Measurements from ENCODE around the gene MKI67.

Gene MKI67

GRCh38 chr10:128070161-128070560, 56.1 kb downstream of the MKI67 start:
- H3K27me3 ChIP-seq (ENCODE audit: control insufficient read depth in 1 of 2, insufficient read depth in 2 of 2, low read length in 2 of 2), result peaks cover 0 to 2% of the 10 kb centered on the region in 2 donors
- H3K4me3 ChIP-seq (ENCODE audit: low read length in 2 of 2), result no peak overlapping the region
- no peak overlapping the region for H3K9ac ChIP-seq (ENCODE audit: low read length in 2 of 2)
- peaks cover 0 to 4% of the 10 kb centered on the region in 2 donors for H3K36me3 ChIP-seq (ENCODE audit: control insufficient read depth in 2 of 2, insufficient read depth in 2 of 2, low read length in 2 of 2)
- peaks cover 5% of the 10 kb centered on the region for H3K4me1 ChIP-seq (ENCODE audit: control insufficient read depth, insufficient read depth, low read length)
- H3K9me3 ChIP-seq (ENCODE audit: control insufficient read depth in 2 of 2, low read length in 2 of 2), result no peaks in the 10 kb centered on the region
- H3K27ac ChIP-seq (ENCODE audit: low read length), result no peak overlapping the region

GRCh38 chr10:128069351-128070051, 56.7 kb downstream of the MKI67 start:
- Histone ChIP-seq H3K27ac (ENCODE audit: low read length) (no peak overlapping the region), H3K4me3 (ENCODE audit: low read length in 2 of 2) (no peak overlapping the region), H3K36me3 (ENCODE audit: control insufficient read depth in 2 of 2, insufficient read depth in 2 of 2, low read length in 2 of 2) (peaks cover 0 to 4% of the 10 kb centered on the region in 2 donors), H3K9ac (ENCODE audit: low read length in 2 of 2) (no peak overlapping the region), H3K9me3 (ENCODE audit: control insufficient read depth in 2 of 2, low read length in 2 of 2) (no peaks in the 10 kb centered on the region), H3K27me3 (ENCODE audit: control insufficient read depth in 1 of 2, insufficient read depth in 2 of 2, low read length in 2 of 2) (peaks cover 0 to 2% of the 10 kb centered on the region in 2 donors), H3K4me1 (ENCODE audit: control insufficient read depth, insufficient read depth, low read length) (peaks cover 9% of the 10 kb centered on the region)

- no peak overlapping the region for H3K9ac ChIP-seq (ENCODE audit: low read length in 2 of 2)
- H3K4me1 ChIP-seq (ENCODE audit: control insufficient read depth, insufficient read depth, low read length), result peaks cover 10% of the 10 kb centered on the region
- peaks cover 0 to 4% of the 10 kb centered on the region in 2 donors for H3K36me3 ChIP-seq (ENCODE audit: control insufficient read depth in 2 of 2, insufficient read depth in 2 of 2, low read length in 2 of 2)
- H3K4me3 ChIP-seq (ENCODE audit: low read length in 2 of 2), result no peak overlapping the region
- H3K27ac ChIP-seq (ENCODE audit: low read length), result no peak overlapping the region
- peaks cover 0 to 2% of the 10 kb centered on the region in 2 donors for H3K27me3 ChIP-seq (ENCODE audit: control insufficient read depth in 1 of 2, insufficient read depth in 2 of 2, low read length in 2 of 2)
- H3K9me3 ChIP-seq (ENCODE audit: control insufficient read depth in 2 of 2, low read length in 2 of 2), result no peaks in the 10 kb centered on the region
Observed at GRCh38 chr10:128068398-128069285, 57.6 kb downstream of the MKI67 start.

GRCh38 chr10:128067691-128068397, 58.4 kb downstream of the MKI67 start:
- Histone ChIP-seq H3K9me3 (ENCODE audit: control insufficient read depth in 2 of 2, low read length in 2 of 2) (no peaks in the 10 kb centered on the region), H3K36me3 (ENCODE audit: control insufficient read depth in 2 of 2, insufficient read depth in 2 of 2, low read length in 2 of 2) (peaks cover 0 to 4% of the 10 kb centered on the region in 2 donors), H3K4me1 (ENCODE audit: control insufficient read depth, insufficient read depth, low read length) (peaks cover 13% of the 10 kb centered on the region), H3K9ac (ENCODE audit: low read length in 2 of 2) (no peak overlapping the region), H3K27ac (ENCODE audit: low read length) (no peak overlapping the region), H3K27me3 (ENCODE audit: control insufficient read depth in 1 of 2, insufficient read depth in 2 of 2, low read length in 2 of 2) (no peaks in the 10 kb centered on the region), H3K4me3 (ENCODE audit: low read length in 2 of 2) (no peak overlapping the region)

- Histone ChIP-seq H3K27me3 (ENCODE audit: control insufficient read depth in 1 of 2, insufficient read depth in 2 of 2, low read length in 2 of 2) (no peaks in the 10 kb centered on the region), H3K4me3 (ENCODE audit: low read length in 2 of 2) (no peak overlapping the region), H3K27ac (ENCODE audit: low read length) (no peak overlapping the region), H3K9me3 (ENCODE audit: control insufficient read depth in 2 of 2, low read length in 2 of 2) (no peaks in the 10 kb centered on the region), H3K36me3 (ENCODE audit: control insufficient read depth in 2 of 2, insufficient read depth in 2 of 2, low read length in 2 of 2) (peaks cover 0 to 4% of the 10 kb centered on the region in 2 donors), H3K9ac (ENCODE audit: low read length in 2 of 2) (no peak overlapping the region), H3K4me1 (ENCODE audit: control insufficient read depth, insufficient read depth, low read length) (peaks cover 13% of the 10 kb centered on the region)
Observed at GRCh38 chr10:128066870-128067382, 59.3 kb downstream of the MKI67 start.

- Histone ChIP-seq H3K9me3 (ENCODE audit: control insufficient read depth in 2 of 2, low read length in 2 of 2) (no peaks in the 10 kb centered on the region), H3K4me3 (ENCODE audit: low read length in 2 of 2) (no peak overlapping the region), H3K9ac (ENCODE audit: low read length in 2 of 2) (no peak overlapping the region), H3K4me1 (ENCODE audit: control insufficient read depth, insufficient read depth, low read length) (peaks cover 13% of the 10 kb centered on the region), H3K27me3 (ENCODE audit: control insufficient read depth in 1 of 2, insufficient read depth in 2 of 2, low read length in 2 of 2) (no peaks in the 10 kb centered on the region), H3K36me3 (ENCODE audit: control insufficient read depth in 2 of 2, insufficient read depth in 2 of 2, low read length in 2 of 2) (peaks cover 0 to 4% of the 10 kb centered on the region in 2 donors), H3K27ac (ENCODE audit: low read length) (no peak overlapping the region)
Observed at GRCh38 chr10:128065881-128066534, 60.2 kb downstream of the MKI67 start.

- no peaks in the 10 kb centered on the region for H3K27me3 ChIP-seq (ENCODE audit: control insufficient read depth in 1 of 2, insufficient read depth in 2 of 2, low read length in 2 of 2)
- peaks cover 0 to 4% of the 10 kb centered on the region in 2 donors for H3K36me3 ChIP-seq (ENCODE audit: control insufficient read depth in 2 of 2, insufficient read depth in 2 of 2, low read length in 2 of 2)
- H3K4me3 ChIP-seq (ENCODE audit: low read length in 2 of 2), result no peak overlapping the region
- no peaks in the 10 kb centered on the region for H3K9me3 ChIP-seq (ENCODE audit: control insufficient read depth in 2 of 2, low read length in 2 of 2)
- H3K27ac ChIP-seq (ENCODE audit: low read length), result no peak overlapping the region
- peaks cover 13% of the 10 kb centered on the region for H3K4me1 ChIP-seq (ENCODE audit: control insufficient read depth, insufficient read depth, low read length)
- H3K9ac ChIP-seq (ENCODE audit: low read length in 2 of 2), result no peak overlapping the region
Observed at GRCh38 chr10:128064970-128065580, 61.1 kb downstream of the MKI67 start.

GRCh38 chr10:128064108-128064969, 61.9 kb downstream of the MKI67 start:
- Histone ChIP-seq H3K4me3 (ENCODE audit: low read length in 2 of 2) (no peak overlapping the region), H3K27me3 (ENCODE audit: control insufficient read depth in 1 of 2, insufficient read depth in 2 of 2, low read length in 2 of 2) (no peaks in the 10 kb centered on the region), H3K4me1 (ENCODE audit: control insufficient read depth, insufficient read depth, low read length) (peaks cover 13% of the 10 kb centered on the region), H3K36me3 (ENCODE audit: control insufficient read depth in 2 of 2, insufficient read depth in 2 of 2, low read length in 2 of 2) (peaks cover 0 to 4% of the 10 kb centered on the region in 2 donors), H3K27ac (ENCODE audit: low read length) (peak overlapping the region; percentile 41), H3K9me3 (ENCODE audit: control insufficient read depth in 2 of 2, low read length in 2 of 2) (no peaks in the 10 kb centered on the region), H3K9ac (ENCODE audit: low read length in 2 of 2) (no peak overlapping the region)

GRCh38 chr10:128063736-128064107, 62.5 kb downstream of the MKI67 start:
- peak overlapping the region; percentile 41 for H3K27ac ChIP-seq (ENCODE audit: low read length)
- no peak overlapping the region for H3K4me3 ChIP-seq (ENCODE audit: low read length in 2 of 2)
- no peaks in the 10 kb centered on the region for H3K27me3 ChIP-seq (ENCODE audit: control insufficient read depth in 1 of 2, insufficient read depth in 2 of 2, low read length in 2 of 2)
- H3K9me3 ChIP-seq (ENCODE audit: control insufficient read depth in 2 of 2, low read length in 2 of 2), result no peaks in the 10 kb centered on the region
- H3K4me1 ChIP-seq (ENCODE audit: control insufficient read depth, insufficient read depth, low read length), result peaks cover 13% of the 10 kb centered on the region
- H3K9ac ChIP-seq (ENCODE audit: low read length in 2 of 2), result no peak overlapping the region
- peaks cover 0 to 4% of the 10 kb centered on the region in 2 donors for H3K36me3 ChIP-seq (ENCODE audit: control insufficient read depth in 2 of 2, insufficient read depth in 2 of 2, low read length in 2 of 2)

Data from stomach smooth muscle (tissue), 2 donors.